IMR-90 (cell line): ENCODE measurements around the gene AXIN1.

Experiments
- BHLHE40 ChIP-seq: fragments of 150-350 bp; IDR thresholded peaks from 2 replicates; pipeline ENCODE4 v1.6.1; 2016; ENCODE audit warnings: mild to moderate bottlenecking, low read depth, low read length
- CTCF ChIP-seq: conservative IDR thresholded peaks from 2 replicates; pipeline ENCODE4 v1.5.1; 2012; ENCODE audit warnings: mild to moderate bottlenecking, low read depth, low read length, improper control_type of control experiment

GRCh38 chr16:280552-280951, 72.0 kb downstream of the AXIN1 start, which contains the start of gene ARHGDIG:
- TF ChIP-seq CTCF (no peak), BHLHE40 (no peak)
